Memory B cell (primary cell): ENCODE results near the gene EPB41L2.
"Not testable (repeated sequence)": the region's sequence is repeated elsewhere in the genome, so short reads cannot be mapped to it uniquely, and the experiment has no call there.

Source experiments
- ATAC-seq: fragments of 150-1000 bp; cut with Tn5 transposase; 2 replicates; pipeline ENCODE4 v1.10.0; 2021; ENCODE audit warnings: low read depth, mild to moderate bottlenecking, moderate library complexity
- DNase-seq, 2 donors: peaks; one replicate each; pipeline ENCODE4 v3.0.0; 2022; ENCODE audit warnings: low spot score in 2 of 2
- H3K27ac Mint-ChIP-seq: one replicate; pipeline ENCODE4 v1.8.0; 2022; ENCODE audit warnings: mild to moderate bottlenecking, moderate library complexity, mixed read lengths
- H3K27me3 Mint-ChIP-seq: one replicate; pipeline ENCODE4 v1.8.0; 2022; ENCODE audit warnings: mixed read lengths
- H3K36me3 Mint-ChIP-seq: one replicate; pipeline ENCODE4 v1.8.0; 2022; ENCODE audit warnings: mild to moderate bottlenecking, mixed read lengths
- H3K4me1 Mint-ChIP-seq: one replicate; pipeline ENCODE4 v1.8.0; 2022; ENCODE audit warnings: mixed read lengths
- H3K4me3 Mint-ChIP-seq: one replicate; pipeline ENCODE4 v1.8.0; 2022; ENCODE audit warnings: mild to moderate bottlenecking, moderate library complexity, mixed read lengths
- H3K9me3 Mint-ChIP-seq: one replicate; pipeline ENCODE4 v1.8.0; 2022; ENCODE audit warnings: mixed read lengths

EPB41L2 gene

GRCh38 chr6:130826442-130827246 lies 236.4 kb downstream of the EPB41L2 start:
- no peak for DNase-seq
- peaks cover 2% of the 10 kb centered on the region for H3K27me3 Mint-ChIP-seq
- no peak for ATAC-seq
- no peaks in the 10 kb centered on the region for H3K36me3 Mint-ChIP-seq
- H3K4me3 Mint-ChIP-seq, result no peak overlapping the region
- no peaks in the 10 kb centered on the region for H3K9me3 Mint-ChIP-seq
- H3K27ac Mint-ChIP-seq, result no peak overlapping the region
- no peaks in the 10 kb centered on the region for H3K4me1 Mint-ChIP-seq

- Mint-ChIP-seq H3K36me3 (no peaks in the 10 kb centered on the region), H3K4me1 (no peaks in the 10 kb centered on the region), H3K9me3 (no peaks in the 10 kb centered on the region), H3K27me3 (peaks cover 2% of the 10 kb centered on the region), H3K27ac (no peak overlapping the region), H3K4me3 (no peak overlapping the region)
- DNase-seq, result no peak
- no peak for ATAC-seq
These were observed 237.1 kb downstream of the EPB41L2 start for GRCh38 chr6:130825772-130826441.

- no peak for DNase-seq
- Mint-ChIP-seq H3K4me3 (no peak overlapping the region), H3K9me3 (no peaks in the 10 kb centered on the region), H3K36me3 (no peaks in the 10 kb centered on the region), H3K4me1 (no peaks in the 10 kb centered on the region), H3K27ac (no peak overlapping the region), H3K27me3 (peaks cover 2% of the 10 kb centered on the region)
- ATAC-seq, result no peak
These were observed 237.9 kb downstream of the EPB41L2 start for GRCh38 chr6:130824978-130825694.

DNA sequence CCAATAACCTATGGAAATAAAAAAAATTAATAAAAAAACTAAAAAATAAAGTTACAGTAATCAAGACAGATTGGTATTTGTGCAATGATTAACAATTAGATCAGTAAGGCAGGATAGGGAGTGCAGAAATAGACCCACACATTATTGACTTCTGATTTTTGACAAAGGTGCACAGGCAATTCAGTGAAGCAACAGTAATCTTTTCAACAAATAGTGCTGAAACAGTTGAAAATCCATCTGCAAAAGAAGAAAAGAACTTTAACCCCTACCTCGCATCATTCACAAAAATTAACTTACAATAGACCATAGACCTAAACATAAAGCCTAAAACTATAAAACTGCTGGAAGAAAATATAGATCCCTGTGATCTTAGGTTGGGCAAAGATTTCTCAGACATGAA lies 240.3 kb downstream of the EPB41L2 start:
- no peak overlapping the region for H3K27ac Mint-ChIP-seq
- no peak for ATAC-seq
- no peaks in the 10 kb centered on the region for H3K4me1 Mint-ChIP-seq
- DNase-seq, result no peak
- H3K27me3 Mint-ChIP-seq, result peaks cover 3% of the 10 kb centered on the region
- peaks cover under 1% of the 10 kb centered on the region for H3K36me3 Mint-ChIP-seq
- H3K9me3 Mint-ChIP-seq, result no peaks in the 10 kb centered on the region
- no peak overlapping the region for H3K4me3 Mint-ChIP-seq

- Mint-ChIP-seq H3K27me3 (peaks cover 1% of the 10 kb centered on the region), H3K4me3 (no peak overlapping the region), H3K36me3 (peaks cover 1% of the 10 kb centered on the region), H3K27ac (no peak overlapping the region), H3K9me3 (no peaks in the 10 kb centered on the region), H3K4me1 (no peaks in the 10 kb centered on the region)
- ATAC-seq (no peak), DNase-seq (no peak)
These were observed 247.6 kb downstream of the EPB41L2 start for GRCh38 chr6:130815200-130816071.

DNA sequence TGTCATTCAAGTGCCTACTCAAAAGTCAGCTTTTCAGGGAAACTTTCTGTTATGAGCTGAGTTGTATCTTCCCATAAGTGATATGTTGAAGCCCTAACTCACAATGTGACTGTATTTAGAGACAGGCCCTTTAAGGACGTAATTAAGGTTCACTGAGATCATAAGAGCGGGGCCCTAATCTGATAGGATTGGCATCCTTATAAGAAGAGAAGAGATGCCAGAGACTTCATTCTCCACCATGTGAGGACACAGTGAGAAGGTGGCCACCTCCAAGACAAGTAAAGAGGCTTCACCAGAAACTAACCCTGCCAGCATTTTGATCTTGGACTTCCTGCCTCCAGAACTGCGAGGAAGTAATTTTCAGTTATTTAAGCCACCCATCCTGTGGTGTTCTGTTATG lies 248.5 kb downstream of the EPB41L2 start:
- H3K4me1 Mint-ChIP-seq, result no peaks in the 10 kb centered on the region
- H3K4me3 Mint-ChIP-seq, result no peak overlapping the region
- no peak for ATAC-seq
- no peak for DNase-seq
- no peak overlapping the region for H3K27ac Mint-ChIP-seq
- peaks cover 1% of the 10 kb centered on the region for H3K27me3 Mint-ChIP-seq
- H3K36me3 Mint-ChIP-seq, result peaks cover 1% of the 10 kb centered on the region
- no peaks in the 10 kb centered on the region for H3K9me3 Mint-ChIP-seq

GRCh38 chr6:130811932-130812331 lies 251.1 kb downstream of the EPB41L2 start:
- ATAC-seq (no peak), DNase-seq (no peak)
- Mint-ChIP-seq H3K4me3 (no peak overlapping the region), H3K9me3 (no peaks in the 10 kb centered on the region), H3K27me3 (no peaks in the 10 kb centered on the region), H3K27ac (no peak overlapping the region), H3K4me1 (no peaks in the 10 kb centered on the region), H3K36me3 (no peaks in the 10 kb centered on the region)

GRCh38 chr6:130810307-130811030 lies 252.6 kb downstream of the EPB41L2 start:
- Mint-ChIP-seq H3K4me3 (no peak overlapping the region), H3K36me3 (no peaks in the 10 kb centered on the region), H3K9me3 (no peaks in the 10 kb centered on the region), H3K27me3 (peaks cover 2% of the 10 kb centered on the region), H3K4me1 (no peaks in the 10 kb centered on the region), H3K27ac (no peak overlapping the region)
- DNase-seq (no peak), ATAC-seq (no peak)

DNA sequence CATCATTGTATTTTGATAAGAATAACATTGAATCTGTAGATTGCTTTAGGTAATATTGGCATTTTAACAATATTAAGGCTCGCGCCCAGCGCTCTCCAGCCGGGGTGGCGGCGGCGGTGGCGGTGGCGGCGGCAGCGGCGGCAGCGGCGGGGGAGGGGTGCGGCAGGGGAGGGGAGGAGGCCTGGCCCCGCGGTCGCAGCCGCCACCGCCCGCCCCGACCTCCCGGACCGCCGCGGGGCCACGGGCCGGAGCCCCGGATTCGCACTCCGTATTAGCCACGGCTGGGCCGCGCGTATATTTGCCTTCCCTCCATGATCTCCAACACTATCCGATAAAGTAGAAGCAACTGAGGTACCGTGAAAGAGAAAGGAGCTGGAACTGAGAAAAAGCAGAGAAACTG lies 261.7 kb downstream of the EPB41L2 start:
- not testable (repeated sequence) for H3K36me3 Mint-ChIP-seq, H3K4me1 Mint-ChIP-seq, ATAC-seq, DNase-seq, H3K27me3 Mint-ChIP-seq, H3K27ac Mint-ChIP-seq, H3K9me3 Mint-ChIP-seq, H3K4me3 Mint-ChIP-seq

DNA sequence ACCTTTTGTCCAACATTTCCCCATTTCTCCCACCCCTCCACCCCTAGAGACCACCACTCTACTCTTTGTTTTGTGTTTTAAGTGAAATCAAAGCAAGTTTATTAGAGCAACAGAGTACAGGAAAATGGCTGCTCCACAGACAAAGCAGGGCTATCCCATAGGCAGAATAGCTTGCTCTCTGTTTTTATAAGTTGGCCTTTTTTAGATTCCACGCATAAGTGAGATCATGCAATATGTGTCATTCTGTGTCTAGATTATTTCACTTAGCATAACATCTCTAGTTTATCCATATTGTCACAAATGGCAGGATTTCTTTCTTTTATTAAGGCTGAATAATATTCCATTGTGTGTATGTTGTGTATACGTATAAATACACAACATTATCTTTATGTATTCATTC lies 266.0 kb downstream of the EPB41L2 start:
- no peak for DNase-seq
- Mint-ChIP-seq H3K27me3 (no peaks in the 10 kb centered on the region), H3K36me3 (no peaks in the 10 kb centered on the region), H3K4me3 (no peak overlapping the region), H3K27ac (no peak overlapping the region), H3K9me3 (peaks cover 9% of the 10 kb centered on the region), H3K4me1 (no peaks in the 10 kb centered on the region)
- ATAC-seq, result no peak

- H3K4me3 Mint-ChIP-seq, result no peak overlapping the region
- DNase-seq, result no peak
- H3K27me3 Mint-ChIP-seq, result no peaks in the 10 kb centered on the region
- peaks cover 9% of the 10 kb centered on the region for H3K9me3 Mint-ChIP-seq
- H3K36me3 Mint-ChIP-seq, result no peaks in the 10 kb centered on the region
- ATAC-seq, result no peak
- no peaks in the 10 kb centered on the region for H3K4me1 Mint-ChIP-seq
- H3K27ac Mint-ChIP-seq, result no peak overlapping the region
These were observed 266.6 kb downstream of the EPB41L2 start for GRCh38 chr6:130796313-130796905.

GRCh38 chr6:130794738-130795137 lies 268.3 kb downstream of the EPB41L2 start:
- H3K4me3 Mint-ChIP-seq, result no peak overlapping the region
- DNase-seq (no peak), ATAC-seq (no peak)
- no peak overlapping the region for H3K27ac Mint-ChIP-seq
- H3K9me3 Mint-ChIP-seq, result peaks cover 8% of the 10 kb centered on the region
- no peaks in the 10 kb centered on the region for H3K4me1 Mint-ChIP-seq
- H3K27me3 Mint-ChIP-seq, result peaks cover under 1% of the 10 kb centered on the region
- no peaks in the 10 kb centered on the region for H3K36me3 Mint-ChIP-seq
